ENCODE data around the gene TDP2. TPM values are rescaled to one million over a fixed set of nuclear protein-coding genes. Genes with fewer than 3 reads are reported as not detected.
A peak's percentile ranks its signal among the peaks of the same experiment; 100 is the strongest.
"Not testable (repeated sequence)": the region's sequence is repeated elsewhere in the genome, so short reads cannot be mapped to it uniquely, and the experiment has no call there.

TDP2 gene
- total RNA-seq, 1 donor from 2014 or later: 75.7 TPM

DNA sequence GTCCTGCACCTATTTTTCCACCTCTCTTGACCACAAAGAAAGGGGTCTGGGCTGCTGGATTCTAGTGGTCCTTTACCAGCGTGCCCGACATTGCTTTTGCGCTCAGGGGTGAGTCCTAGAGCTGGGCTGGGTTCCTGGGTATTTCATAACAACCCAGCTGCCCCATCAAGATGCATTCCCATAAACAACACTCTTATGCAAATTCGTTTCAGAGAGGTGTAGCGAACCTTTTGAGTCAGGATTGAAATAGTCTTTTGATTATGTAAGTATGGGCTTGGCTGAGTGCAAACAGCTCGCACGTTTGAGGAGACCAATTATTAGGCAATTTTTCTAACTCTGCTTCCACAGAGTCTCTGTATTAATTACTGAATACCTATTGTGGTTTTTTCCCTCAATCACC is 13.9 kb upstream of the TDP2 start:
- DNase-seq (ENCODE audit: low spot score): no peak

DNA sequence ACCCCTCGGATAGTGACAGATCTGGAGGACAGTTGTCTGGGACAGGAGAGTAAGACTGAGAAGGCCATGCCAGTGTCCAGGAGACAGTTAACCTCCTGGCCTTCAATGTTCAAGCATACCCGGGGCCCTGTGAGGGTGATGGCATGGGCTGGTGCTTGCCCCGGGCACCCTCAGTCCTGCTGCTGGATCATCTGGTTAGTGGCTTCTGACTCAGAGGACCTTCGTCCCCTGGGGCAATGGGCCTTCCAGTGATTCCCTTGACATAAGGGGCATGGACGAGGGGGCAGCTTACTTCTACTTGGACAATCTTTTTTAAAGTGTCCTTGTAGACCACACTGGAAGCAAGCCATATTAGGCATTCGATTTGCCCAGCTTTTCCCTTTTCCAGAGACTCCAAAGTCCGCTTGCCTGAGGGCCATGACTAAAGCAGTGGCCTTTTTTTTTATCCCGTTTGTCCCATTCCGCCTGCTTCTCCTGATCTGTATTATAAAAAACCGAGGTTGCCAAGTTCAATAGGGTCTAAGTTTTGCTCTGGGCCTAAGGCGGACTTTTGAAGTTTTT is 12.2 kb upstream of the TDP2 start:
- not testable (repeated sequence) for DNase-seq (ENCODE audit: low spot score)

DNA sequence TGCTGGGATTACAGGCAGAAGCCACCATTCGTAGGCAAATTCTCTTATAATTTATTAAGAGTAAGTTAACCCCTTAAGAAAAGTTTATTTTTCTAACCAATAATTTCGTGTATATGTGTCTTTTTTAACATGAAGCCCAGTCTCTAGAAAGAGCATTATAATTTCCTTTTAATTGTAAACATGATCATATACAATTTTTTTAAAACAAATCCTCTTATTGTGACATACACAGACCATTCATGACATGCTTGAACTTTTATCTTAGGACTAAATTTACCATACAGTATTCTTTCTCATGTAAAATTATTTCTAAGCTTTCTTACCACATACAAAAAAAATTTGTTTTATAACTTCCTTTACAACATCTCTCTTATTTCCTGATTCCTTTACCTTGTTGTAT is 6.9 kb upstream of the TDP2 start:
- DNase-seq (ENCODE audit: low spot score): no peak

DNA sequence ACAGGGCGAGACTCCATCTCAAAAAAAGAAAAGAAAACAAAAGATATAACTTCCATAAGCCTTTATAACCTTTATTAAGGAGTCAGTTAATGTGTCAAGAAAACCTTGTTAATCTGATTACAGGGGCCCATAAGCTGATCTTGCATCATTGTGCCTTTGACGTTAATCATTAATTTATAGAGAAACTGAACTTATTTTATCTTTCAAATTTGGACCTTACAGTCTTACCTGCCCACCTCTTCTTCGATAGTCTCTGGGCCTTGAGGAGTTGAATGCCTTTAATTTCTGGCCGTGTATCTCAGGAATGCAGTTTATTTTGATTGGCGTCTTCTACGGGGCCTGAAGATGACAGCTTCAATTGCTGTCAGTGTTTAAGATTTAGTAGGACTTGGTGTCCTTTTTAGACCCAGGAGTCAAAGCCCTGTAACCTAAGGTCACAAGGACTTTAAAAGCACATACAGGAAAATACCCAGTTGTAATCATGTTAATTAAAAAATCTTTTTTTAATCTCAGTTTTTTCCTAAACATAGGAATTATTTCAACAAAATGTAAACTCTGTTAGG is 6.0 kb upstream of the TDP2 start:
- no peak for DNase-seq (ENCODE audit: low spot score)

DNA sequence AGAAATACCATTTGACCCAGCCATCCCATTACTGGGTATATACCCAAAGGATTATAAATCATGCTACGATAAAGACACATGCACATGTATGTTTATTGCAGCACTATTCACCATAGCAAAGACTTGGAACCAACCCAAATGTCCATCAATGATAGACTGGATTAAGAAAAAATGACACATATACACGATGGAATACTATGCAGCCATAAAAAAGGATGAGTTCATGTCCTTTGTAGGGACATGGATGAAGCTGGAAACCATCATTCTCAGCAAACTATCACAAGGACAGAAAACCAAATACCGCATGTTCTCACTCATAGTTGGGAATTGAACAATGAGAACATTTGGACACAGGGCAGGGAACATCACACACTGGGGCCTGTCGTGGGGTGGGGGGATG is 4.4 kb upstream of the TDP2 start:
- not testable (repeated sequence) for DNase-seq (ENCODE audit: low spot score)

DNA sequence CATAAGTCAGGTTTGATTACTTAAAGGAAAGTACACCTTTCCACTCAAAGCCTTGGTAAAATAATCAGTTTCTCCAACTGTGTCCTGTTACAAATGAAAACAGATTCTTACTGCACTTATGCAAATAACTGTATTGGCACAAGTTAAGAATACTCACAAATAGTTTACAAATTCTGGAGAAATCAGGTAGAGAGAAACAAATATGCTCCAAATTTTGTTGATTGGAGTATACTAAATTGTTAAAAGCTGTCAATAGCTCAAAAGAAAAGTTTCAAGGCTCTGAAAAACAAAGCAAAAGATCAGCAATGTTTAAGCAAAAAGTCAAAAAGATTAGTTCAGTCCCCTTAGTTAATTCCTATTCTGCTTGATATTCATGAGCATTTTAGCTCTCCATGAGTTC is 3.8 kb upstream of the TDP2 start:
- not testable (repeated sequence) for DNase-seq (ENCODE audit: low spot score)

DNA sequence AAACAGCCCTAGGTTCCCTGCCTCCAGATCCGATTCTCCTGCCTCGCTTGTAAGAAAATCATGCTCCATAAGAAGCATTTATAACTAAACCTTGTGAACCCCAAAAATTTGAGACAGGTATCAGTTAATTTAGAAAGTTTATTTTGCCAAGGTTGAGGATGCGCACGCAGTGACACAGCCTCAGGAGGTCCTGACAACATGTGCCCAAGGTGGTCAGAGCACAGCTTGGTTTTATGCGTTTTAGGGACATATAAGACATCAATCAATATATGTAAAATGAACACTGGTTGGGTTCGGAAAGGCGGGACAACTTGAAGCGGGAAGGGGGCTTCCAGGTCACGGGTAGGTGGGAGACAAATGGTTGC is 2.3 kb upstream of the TDP2 start:
- no peak for DNase-seq (ENCODE audit: low spot score)

DNA sequence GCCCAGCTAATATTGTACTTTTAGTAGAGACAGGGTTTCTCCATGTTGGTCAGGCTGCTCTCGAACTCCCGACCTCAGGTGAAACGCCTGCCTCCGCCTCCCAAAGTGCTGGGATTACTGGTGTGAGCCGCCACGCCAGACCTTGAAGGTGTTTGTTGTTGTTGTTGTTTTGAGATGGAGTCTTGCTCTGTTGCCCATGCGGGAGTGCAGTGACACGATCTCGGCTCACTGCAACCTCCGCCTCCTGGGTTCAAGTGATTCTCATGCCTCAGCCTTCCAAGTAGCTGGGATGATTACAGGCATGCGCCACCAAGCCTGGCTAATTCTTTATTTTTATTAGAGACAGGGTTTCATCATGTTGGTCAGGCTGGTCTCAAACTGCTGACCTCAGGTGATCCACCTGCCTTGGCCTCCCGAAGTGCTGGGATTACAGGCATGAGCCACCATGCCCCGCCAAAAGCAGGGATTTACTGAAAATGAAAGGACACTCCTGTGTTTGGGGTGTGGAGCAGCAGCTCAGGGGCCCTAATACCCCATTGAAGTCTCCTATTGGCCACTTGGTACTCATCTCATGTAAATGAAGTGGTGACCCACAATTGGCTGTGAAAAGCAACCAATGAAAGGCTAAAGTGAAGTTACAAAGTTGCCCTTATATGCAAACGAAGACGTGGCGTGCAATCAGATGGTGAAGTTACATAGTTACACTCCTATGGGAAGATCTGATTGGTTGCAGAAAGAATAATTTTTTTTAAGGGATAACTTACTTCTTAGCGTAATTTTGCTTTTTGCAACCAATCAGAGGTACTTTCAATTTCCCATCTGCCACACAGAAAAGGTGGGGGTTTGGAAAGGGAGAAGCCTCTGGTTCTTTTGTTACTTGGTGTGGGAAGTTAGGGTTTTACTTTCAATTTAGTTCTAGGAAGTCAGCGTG is 1.6 kb upstream of the TDP2 start:
- not testable (repeated sequence) for DNase-seq (ENCODE audit: low spot score)

DNA sequence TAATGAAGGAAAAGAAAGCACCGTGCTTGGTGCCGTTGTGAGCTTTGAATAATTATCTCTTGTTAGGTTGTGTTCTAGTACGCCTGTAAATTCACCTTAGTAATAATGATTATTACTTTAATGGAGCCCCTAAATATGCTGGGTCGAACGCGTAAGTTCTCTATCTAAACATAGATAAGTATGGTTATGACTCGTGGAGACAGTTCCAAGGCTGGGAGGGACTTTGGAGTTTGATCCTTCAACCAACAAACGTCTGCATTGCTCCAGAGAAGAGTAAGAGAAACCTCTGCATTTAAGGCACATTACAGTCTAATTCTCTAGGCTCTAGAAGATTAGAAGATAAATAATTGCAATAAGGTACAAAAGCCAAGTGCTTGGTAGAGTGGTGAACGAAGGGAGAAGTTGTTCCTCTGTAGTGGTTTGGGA is 692 bp upstream of the TDP2 start:
- DNase-seq (ENCODE audit: low spot score): peak; percentile 37

DNA sequence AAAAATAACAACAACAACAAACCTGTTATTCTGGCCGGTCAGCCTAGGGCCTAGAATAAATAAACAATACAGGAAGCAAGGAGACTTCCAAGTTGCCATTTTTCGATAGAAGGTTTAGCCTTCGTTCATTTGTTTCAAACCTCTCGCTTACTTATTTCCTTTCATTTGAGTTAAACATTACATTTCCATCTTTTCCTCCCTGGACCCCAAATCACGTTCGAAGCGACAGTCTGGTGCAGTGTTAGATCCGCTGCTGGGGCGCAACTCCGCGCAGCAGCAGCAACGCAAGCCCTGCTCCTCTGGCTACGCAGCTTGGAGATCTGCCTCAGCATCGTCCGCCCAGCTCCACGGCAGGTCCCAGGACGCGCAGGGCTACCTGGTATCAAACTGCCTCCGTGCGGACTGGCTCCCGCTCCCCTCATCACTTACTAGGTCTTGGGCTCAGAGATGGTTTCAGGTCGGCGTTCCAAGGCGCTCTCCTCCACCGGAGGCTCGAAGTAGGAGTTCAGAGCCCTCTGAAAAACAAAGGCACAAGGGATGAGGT is 530 bp downstream of the TDP2 start:
- DNase-seq (ENCODE audit: low spot score): peak; percentile 24

DNA sequence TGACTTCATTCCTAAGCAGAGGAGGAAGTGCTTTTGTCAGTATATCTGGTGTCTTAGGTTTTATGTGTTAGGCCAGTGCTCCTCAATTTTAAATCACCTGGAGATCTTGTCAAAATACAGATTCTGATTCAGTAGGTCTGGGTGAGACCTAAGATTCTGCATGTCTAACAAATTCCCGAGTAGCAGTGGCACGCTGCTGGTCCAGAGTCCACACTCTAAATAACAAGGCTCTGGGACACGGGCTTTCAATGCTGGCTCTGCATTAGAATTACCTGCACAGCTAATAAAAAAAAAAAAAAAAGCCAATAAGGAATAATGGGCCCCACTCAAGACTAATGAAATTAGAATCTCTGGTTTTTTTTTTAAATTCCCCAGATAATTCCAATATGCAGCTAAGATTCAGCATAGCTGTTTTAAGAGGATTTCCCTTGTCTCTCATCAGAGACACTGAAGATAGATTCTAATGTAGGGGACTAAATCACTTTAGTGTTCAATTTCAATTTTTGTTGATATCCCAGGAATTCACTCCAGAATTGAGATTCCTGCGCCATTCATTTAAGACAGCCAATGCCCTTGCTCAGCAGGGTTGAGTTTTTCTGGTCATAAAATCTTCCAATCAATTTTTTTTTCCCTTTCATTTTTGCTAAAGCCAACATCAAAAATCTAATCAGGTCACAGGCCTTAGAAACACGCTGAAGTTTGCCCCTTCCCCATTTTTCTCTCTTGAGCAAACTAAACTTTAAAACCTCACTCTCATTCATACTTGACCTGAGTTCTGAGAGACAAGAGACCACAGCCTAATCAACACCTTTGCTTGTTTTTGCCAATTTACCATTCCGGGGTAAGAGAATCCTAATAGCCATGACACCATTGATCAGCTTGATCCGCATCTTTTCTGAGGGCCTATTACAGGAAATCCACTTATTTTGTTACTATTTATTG is 2.4 kb downstream of the TDP2 start:
- peak; percentile 30 for DNase-seq (ENCODE audit: low spot score)

DNA sequence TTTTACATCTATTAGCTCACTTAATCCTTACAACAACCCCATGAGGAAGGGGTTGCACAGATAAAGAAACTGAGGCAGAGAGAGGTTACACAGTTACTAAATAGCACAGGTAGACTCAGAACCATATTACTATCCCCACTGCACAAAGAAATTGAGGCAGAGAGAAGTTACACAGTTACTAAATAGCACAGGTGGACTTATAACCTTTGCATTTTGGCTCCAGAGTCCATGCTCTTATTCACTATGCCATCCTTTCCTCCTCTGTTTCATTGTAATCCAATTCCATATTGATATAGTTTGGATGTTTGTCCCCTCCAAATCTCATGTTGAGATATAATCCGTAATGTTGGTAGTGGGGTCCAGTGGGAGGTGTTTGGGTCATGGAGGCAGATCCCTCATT is 3.5 kb downstream of the TDP2 start:
- DNase-seq (ENCODE audit: low spot score): no peak

DNA sequence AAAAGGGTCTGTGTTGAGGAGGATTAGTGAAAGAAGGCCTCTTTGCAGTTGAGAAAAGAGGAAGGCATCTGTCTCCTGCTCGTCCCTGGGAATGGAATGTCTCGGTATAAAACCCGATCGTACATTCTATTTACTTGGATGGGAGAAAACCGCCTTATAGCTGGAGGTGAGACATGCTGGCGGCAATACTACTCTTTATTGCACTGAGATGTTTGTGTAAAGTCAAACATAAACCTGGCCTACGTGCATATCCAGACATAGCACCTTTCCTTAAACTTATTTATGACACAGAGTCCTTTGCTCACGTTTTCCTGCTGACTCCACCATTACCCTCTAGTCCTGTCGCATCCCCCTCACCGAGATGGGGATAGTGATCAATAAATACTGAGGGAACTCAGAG is 4.5 kb downstream of the TDP2 start:
- DNase-seq (ENCODE audit: low spot score): no peak

DNA sequence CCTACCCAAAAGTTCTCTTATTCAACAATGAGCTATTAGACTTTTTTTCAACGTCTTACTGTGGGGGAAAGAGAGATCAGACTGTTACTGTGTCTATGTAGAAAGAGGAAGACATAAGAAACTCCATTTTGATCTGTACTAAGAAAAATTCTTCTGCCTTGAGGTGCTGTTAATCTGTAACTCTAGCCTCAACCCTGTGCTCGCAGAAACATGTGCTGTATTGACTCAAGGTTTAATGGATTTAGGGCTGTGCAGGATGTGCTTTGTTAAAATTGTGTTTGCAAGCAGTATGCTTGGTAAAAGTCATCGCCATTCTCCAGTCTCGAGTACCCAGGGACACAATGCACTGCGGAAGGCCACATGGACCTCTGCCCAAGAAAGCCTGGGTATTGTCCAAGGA is 4.9 kb downstream of the TDP2 start:
- DNase-seq (ENCODE audit: low spot score): peak; percentile 16

DNA sequence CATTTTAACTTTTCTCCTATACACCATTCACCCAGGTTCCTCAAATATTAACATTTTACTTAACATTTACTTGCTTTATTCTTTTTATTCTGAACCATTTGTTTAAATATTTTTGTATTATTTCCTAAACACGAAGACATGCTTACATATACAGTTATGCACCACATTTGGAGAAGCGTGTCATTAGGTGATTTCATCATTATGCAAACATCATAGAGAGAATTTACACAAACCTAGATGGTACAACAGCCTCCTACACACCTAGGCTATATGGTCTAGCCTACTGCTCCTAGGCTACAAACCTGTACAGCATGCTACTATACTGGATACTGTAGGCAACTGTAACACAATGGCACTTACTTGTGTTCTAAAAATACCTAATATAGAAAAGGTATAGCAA is 6.6 kb downstream of the TDP2 start:
- no peak for DNase-seq (ENCODE audit: low spot score)

DNA sequence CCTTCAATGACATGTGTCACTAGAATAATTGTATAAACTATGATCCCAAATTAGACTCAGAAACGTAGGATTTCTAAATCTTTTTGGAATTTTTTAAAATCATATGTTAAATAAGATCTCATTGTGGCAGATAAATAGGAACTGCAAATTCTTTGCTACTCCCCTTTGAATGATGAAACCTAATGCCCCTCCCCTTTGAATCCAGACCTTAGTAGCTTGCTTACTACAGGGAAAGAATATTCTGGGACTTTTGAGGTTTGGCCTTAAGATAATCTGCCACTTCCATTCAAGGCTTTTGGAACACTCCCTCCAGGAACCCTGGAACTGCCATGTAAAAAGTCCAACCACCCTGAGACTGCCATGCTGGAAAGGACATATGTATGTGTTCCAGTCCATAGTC is 7.1 kb downstream of the TDP2 start:
- DNase-seq (ENCODE audit: low spot score): no peak

DNA sequence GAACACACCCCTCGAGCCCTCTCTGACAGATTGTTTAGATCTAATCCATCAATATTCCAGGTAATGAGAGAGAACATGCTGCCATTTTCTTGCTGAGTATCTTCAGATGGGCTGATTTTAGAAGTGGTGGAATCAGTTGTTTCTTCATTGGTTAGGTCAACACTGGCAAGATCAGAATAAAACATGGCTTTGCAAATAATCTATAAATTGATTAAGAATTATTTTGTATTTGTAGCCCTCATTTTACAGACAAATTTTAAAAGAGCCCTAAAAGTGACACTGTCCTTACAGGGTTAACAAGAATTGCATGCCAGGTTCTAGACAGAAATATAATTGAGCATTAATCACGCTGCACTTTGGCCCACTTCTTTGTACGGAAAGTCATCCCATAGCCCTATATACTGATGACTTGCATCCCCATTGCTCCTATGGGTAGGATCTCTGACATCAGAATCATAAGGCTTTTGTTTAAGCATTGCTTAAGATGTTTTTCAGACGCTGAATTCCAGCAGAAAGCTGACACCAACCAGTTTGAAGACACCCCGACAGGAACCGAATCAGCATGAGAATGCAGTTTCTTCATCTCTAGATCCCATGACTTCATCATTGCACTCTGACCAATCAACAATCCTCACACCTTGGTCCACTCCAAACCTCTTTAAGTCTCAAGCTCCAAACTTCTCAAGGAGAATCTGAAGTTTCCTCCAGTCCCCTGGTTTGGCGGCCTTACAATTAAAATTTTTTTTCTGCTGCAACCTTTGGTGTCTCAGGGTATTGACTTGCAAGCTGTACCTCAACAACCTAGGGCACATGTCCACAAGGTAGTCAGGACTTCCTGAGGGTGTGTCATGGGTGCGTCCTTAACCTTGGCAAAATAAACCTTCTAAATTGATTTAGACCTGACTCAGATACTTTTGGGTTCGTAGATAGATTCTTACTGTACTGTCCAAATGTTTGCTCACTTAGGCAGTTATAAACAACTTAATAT is 7.8 kb downstream of the TDP2 start:
- DNase-seq (ENCODE audit: low spot score): peak; percentile 50

DNA sequence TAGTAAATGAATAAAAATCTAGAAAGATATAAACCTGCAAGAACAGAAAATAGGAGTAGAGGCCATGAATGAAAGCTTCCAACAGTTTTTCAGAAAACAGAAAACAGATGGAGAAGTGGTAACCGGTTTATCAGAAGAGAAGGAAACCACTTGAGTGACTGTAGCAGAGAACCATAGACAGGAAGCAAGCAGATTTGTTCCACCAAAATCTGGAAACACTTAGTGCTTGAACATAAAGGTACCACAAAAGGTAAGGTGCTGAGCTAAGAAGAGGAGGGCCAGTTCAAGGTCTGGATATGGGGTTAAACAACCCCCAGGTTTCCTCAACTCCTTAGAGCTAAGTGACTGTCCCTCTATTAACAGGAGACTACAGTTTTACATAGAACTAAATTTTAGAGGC is 11.5 kb downstream of the TDP2 start:
- DNase-seq (ENCODE audit: low spot score): no peak

DNA sequence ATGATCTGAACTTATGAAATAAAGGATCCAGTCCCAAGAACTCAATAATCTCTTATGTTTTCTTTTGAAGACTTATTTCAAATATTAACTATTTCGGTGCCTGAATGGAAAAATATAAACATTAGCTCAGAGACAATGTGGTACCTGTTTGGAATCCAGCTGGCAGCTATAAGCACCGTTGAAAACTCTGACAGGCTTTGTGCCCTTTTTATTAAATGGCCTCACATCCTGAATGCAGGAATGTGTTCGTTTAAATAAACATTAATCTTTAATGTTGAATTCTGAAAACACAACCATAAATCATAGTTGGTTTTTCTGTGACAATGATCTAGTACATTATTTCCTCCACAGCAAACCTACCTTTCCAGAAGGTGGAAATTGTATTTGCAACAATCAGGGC is 16.3 kb downstream of the TDP2 start:
- no peak for DNase-seq (ENCODE audit: low spot score)

DNA sequence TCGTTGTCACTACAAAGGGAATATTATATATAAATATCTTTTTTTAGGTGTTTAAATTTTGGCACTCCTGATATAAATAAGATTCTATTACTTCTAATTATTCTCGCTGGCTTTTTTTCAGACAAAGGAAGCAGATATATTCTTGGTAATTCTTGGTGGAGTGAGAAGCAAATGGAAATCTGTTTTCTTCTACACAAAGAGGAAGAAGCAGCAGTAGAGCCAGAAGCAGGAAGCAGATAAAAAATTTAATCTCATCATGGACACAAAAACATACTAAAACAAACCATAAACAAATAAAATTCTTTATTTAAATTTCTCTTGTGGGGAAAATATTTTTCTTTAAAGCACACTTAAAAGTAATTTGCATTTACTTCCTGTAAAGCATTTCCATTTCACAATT is 17.0 kb downstream of the TDP2 start:
- no peak for DNase-seq (ENCODE audit: low spot score)

DNA sequence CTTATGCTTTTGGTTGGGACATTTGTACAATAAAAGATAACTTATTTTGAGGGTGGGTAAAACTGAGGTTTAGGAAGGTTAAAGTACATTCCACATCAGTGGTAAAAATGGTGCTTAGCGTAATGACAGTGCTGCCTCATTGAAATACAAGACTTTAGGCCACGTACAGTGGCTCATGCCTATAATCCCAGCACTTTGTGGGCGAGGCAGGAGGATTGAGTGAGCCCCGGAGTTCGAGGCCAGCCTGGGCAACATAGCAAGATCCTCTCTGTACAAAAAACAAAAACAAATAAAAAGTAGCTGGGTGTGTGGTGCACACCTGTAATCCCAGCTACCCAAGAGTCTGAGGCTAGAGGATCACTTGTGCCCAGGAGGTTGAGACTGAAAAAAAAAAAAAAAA is 18.4 kb downstream of the TDP2 start:
- DNase-seq (ENCODE audit: low spot score): no peak
